ENCODE results near the gene ZBTB18.
"Not testable (repeated sequence)": the region's sequence is repeated elsewhere in the genome, so short reads cannot be mapped to it uniquely, and the experiment has no call there.

Gene ZBTB18

DNA sequence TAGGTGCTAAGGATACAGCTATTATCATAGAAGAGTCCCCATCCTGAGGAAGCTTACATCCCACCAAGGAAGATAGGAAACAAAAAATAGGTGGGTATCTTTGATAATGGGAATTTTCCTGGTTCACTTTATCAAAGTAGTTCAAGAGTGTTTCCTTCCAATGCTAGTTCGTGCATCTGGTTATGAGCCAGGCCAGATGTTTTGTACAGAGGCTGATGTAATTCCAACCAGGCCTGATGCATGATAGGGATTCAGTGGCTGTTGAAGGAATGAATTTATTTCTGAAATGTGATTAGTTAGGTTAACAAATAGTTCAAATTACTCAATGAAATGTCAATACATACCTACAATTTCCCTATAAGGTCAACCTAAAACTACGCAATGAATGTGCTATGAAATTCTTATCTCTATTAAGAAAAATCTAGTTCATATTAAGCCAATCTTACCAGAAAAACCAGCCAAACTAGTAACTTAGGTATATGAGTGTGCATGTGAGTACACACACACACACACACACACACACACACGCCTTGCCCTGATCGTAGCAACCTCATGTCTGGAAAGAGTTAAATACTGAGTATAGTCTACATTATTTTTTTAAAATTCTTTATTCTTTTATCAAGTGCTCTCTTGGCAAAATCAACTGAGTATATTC lies 9.5 kb upstream of the ZBTB18 start:
- no peak for DNase-seq (ENCODE audit: low read depth in 2 of 2)

GRCh38 chr1:244042293-244042692 lies 8.8 kb upstream of the ZBTB18 start:
- no peak for DNase-seq (ENCODE audit: low read depth in 2 of 2)

DNA sequence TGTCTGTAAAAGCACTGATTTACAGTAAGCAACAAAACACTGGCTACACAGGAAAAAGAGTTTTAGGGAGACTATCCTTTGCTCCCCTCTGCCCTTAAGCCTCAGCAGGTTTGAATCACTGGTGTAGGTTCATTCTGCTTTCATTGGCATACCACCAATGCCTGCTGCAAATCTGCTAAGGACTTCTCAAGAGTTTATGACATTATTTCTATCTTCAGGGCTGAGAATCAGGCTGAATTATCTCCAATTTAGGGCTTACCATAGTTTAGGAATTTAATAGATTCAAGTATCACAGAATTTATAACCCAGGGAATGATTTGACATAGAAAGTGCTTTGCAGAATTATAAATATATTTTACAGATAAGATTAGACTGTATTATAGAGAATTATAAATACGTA lies 6.7 kb upstream of the ZBTB18 start:
- DNase-seq (ENCODE audit: low read depth in 2 of 2): no peak

- DNase-seq (ENCODE audit: low read depth in 2 of 2): not testable (repeated sequence)
These were observed 4.8 kb upstream of the ZBTB18 start for GRCh38 chr1:244046254-244046653.

- DNase-seq (ENCODE audit: low read depth in 2 of 2): no peak
These were observed 4.0 kb upstream of the ZBTB18 start for GRCh38 chr1:244046907-244047611.

DNA sequence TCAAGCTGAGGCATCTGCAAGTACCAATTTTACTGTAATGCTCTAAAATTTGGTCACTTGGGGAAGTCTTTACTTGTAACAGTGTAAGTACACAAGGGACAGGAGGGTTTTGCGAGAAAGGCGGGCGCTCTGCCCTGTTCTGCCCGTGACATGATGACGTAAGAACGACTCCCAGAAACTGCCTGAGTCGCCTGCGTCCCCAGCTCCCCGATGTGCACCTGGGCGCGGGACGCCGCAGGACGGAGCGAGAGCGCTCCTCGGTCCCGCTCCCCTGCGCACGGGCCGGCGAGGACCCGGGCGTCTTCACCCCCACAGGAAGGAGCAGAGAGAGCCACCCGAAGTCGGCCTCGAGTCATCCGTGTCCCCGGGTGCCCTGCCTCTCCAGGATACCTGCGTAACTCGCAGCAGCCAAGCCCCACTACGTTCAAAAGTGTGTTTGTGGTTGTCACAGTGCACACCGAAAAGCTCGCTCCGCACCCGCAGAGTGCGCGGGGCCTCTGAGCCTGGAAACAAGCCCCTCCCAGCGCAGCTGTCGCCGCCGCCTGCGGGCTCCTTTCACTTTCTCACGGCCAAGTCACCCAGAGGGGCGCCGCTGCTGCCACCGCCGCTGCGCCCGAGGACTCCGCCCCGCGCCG lies 3.3 kb upstream of the ZBTB18 start:
- no peak for DNase-seq (ENCODE audit: low read depth in 2 of 2)

DNA sequence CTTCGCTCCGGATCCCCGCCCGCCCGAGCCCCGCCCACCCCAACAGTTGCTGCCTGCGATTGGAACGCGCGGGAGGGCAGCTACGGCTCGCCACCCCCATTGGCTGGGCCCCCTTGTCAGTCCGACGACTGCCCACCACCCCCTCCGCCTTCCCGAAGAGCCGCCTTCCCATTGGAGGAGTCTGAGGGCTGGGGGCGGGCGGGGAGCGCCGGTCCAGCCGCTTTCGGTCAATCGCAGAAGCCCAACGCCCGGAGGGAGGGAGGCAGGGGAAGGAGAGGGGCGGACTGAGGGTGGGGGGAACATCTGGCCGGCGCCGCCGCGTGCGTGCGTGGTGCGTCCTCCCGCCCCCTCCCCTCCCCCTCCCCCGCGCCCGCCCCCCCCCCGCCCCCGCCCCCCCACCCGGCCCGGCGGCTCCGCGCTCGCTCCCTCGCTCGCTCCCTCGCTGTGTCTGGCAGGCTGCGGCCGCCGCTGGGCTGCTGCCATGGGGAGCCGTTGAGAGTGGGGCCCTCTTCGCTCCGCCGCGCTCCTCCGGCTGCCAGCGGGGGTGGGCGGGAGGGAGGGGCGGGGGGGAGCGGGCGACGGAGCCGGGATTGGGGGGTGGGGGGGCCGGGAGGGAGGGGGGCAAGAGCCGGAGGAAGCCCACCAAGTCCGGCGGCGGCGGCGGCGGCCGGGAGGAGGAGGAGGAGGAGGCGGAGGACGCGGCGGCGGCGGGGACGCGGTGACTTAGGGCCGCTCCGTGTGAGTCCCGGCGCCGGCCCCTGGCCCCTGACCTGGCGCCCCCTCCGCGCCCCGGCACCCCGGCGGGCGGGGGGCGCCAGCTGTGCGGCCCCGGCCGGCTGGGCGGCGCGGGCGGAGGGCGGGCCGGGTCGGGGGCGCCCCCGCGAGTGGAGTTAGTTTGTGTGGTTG lies 2.6 kb upstream of the ZBTB18 start:
- DNase-seq (ENCODE audit: low read depth in 2 of 2): peak; percentile 98 to 99

DNA sequence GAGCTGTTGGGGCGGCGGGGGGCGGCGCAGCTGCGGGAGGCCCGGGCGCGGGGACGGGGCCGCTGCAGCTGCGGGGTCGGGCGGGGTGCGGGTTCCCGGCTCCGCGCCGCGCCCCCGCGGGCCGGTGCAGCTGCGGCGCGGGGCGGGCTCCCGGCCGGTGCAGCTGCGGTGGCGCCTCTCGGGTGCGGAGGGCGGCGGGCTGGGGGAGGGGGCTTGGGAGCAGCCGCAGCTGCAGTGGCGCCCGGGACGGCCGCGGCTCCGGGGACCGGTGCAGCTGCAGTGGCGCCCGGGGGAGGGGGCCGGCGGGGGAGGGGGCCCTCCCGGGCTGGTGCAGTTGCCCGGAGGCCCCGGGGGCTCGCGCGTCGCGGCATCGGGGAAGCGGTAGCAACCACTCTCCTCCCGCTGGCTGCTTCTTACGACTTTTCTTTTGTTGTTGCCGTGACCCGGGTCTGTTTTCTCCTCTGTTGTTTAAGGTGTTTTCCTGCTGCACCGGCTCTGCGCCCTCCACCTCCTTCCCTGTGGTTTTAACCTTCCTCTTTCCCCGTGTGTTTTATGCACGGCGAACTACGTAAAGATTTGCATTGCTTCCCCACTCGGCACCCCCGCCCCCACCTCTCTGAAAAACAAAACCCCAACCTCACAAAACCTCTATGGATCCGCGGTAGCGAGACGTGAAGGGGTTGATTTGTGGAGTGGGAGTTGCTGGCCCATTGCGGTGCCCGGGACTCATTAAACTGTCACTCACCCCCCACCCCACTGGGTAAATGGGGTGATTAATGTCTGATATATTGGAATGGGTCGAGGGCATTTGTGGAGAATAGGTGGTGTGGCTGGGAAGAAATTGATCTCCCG lies 1.7 kb upstream of the ZBTB18 start:
- DNase-seq (ENCODE audit: low read depth in 2 of 2): peak in 1 of 2 donors; percentile 22

DNA sequence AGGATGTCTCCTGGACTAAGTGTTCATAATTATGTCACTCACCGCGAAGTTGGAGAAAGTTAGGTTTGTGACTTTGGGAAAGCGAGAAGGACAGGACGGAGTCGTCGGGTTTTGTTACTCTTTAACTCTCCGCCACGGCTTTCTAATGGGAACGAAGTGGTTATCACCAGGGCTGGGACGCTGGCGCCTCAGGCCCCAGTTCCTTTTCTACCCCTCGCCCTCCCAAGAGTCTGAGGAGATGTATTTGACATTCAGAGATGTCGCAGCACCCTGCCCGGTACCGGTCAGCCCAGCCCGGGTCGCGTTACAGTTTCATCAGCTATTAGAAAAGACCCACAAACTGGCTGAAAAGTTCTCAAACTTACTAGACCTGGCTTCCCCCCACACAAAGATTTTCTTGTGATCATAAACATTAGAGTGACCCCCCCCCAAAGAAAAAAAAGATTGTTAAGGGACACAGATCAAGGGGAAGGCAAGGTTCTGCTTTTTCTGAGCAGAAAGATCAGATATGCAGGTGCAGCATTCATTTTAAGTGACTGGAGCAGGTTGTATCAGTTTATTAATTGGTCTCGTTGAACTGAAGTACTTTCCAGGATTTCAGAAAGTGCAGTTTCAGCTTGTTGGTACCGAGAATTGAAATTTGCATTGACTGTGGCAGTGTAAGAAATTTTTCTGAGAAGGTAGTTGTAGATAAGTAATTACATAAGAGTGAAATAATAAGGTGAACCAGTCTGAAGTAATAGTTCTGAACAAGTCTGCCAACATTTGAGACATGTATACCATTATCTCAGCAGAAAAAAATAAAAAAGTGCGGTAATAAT lies 859 bp upstream of the ZBTB18 start:
- no peak for DNase-seq (ENCODE audit: low read depth in 2 of 2)

DNA sequence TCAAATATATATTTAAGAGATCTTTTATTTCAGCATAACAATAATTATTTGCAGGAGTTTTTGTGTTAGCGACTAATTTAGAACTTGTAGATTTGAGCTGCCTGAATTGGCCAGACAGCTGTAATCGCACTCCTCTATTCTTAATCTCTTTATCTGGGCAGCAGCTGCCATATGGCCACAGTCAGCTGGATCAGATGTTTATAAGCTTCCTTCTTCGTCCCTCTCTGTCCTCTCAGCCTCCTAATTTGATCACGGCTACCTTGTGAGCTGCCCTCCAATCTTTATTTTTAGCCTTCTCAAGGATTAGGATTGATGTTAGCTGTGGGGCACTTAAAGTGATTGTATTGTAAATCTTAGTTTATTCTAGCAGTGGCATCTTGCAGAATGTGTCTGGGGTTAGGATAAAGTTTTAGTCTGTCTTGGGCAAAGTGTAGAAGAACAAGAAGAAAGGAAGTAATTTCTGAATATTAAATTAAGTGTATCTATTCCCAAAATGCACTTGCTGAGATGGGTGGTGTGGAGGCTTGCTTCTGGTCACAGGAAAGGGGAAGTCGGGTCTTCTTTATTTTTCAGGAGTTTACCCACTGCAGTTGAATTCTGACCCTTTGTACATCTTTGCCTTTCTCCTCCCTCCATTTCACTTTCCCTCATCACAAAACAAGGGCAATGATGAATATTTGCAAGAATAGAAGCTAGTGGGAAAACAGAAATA lies 1.1 kb downstream of the ZBTB18 start:
- no peak for DNase-seq (ENCODE audit: low read depth in 2 of 2)

DNA sequence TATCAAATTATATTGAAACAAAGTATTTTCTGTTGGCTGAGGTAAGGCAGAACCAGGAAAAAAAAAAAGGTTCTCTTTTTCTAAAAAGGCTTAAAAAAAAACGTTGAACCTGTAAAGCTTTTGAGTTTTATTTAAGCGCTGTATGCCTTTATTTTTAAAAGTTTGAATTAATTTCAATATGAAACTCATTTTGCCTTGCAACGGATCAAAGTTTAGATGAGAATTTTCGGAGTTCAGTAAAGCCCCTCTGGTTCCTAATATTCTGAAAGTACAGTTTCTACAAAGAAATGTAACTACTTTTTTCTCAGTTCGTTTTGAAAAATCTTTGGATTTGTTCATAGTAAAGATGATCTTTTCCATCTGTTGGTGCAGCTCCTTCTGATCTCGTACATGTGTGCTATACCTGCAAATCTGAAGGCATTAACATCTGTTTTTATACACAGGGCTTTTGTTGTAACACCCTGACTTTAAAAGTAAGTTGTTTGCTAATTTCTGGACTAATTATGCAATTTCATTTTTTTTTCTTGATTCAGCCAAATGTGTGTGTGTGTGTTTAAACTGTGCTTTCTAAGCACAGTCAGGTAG lies 1.7 kb downstream of the ZBTB18 start:
- no peak for DNase-seq (ENCODE audit: low read depth in 2 of 2)

DNA sequence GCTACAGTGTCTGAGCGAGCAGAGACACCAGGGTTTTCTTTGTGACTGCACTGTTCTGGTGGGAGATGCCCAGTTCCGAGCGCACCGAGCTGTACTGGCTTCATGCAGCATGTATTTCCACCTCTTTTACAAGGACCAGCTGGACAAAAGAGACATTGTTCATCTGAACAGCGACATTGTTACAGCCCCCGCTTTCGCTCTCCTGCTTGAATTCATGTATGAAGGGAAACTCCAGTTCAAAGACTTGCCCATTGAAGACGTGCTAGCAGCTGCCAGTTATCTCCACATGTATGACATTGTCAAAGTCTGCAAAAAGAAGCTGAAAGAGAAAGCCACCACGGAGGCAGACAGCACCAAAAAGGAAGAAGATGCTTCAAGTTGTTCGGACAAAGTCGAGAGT lies 2.7 kb downstream of the ZBTB18 start:
- DNase-seq (ENCODE audit: low read depth in 2 of 2): no peak

DNA sequence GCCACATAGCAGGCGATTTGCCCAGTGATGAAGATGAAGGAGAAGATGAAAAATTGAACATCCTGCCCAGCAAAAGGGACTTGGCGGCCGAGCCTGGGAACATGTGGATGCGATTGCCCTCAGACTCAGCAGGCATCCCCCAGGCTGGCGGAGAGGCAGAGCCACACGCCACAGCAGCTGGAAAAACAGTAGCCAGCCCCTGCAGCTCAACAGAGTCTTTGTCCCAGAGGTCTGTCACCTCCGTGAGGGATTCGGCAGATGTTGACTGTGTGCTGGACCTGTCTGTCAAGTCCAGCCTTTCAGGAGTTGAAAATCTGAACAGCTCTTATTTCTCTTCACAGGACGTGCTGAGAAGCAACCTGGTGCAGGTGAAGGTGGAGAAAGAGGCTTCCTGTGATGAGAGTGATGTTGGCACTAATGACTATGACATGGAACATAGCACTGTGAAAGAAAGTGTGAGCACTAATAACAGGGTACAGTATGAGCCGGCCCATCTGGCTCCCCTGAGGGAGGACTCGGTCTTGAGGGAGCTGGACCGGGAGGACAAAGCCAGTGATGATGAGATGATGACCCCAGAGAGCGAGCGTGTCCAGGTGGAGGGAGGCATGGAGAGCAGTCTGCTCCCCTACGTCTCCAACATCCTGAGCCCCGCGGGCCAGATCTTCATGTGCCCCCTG lies 3.3 kb downstream of the ZBTB18 start:
- no peak for DNase-seq (ENCODE audit: low read depth in 2 of 2)

DNA sequence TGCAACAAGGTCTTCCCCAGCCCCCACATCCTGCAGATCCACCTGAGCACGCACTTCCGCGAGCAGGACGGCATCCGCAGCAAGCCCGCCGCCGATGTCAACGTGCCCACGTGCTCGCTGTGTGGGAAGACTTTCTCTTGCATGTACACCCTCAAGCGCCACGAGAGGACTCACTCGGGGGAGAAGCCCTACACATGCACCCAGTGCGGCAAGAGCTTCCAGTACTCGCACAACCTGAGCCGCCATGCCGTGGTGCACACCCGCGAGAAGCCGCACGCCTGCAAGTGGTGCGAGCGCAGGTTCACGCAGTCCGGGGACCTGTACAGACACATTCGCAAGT lies 3.8 kb downstream of the ZBTB18 start:
- no peak for DNase-seq (ENCODE audit: low read depth in 2 of 2)

- no peak for DNase-seq (ENCODE audit: low read depth in 2 of 2)
These were observed 5.5 kb downstream of the ZBTB18 start for GRCh38 chr1:244056577-244056976.

GRCh38 chr1:244057474-244058385 lies 6.6 kb downstream of the ZBTB18 start:
- no peak for DNase-seq (ENCODE audit: low read depth in 2 of 2)

DNA sequence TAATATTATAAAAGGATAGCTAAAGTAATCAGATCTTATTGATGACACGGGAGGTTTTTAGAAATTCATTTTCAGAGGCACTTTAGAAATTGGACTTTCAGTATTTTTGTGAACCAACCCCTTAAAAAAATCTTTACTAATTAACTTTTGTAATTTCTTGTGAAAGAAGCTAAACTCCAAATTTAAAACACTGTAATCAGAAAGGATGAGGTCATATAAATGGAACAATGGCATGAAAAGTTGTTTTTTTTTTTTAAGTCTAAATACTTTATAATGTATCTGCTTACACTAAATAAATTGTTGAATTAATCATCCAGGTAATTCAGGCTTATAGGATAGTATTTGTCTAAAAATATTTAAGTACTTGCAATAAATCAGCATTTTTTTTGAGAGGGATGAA lies 9.0 kb downstream of the ZBTB18 start:
- no peak for DNase-seq (ENCODE audit: low read depth in 2 of 2)

DNA sequence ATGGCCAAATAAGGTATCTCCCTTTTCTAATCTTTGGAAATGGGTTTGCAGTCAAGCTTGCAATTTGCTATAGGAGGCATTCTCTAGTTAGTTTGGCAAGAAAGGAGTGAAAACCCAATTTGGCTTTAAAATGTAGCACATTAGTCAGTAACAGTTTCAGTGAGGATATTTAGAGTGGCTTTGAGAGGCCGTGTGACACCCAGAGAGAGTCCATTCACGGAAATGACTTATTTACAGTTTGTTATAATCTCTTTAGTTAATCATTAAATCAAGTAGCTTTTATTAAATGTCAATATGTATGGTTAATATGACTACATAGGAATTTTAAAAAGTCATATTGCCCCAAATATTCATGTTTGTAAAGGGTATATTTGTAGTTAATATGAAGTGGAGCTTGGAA lies 9.6 kb downstream of the ZBTB18 start:
- no peak for DNase-seq (ENCODE audit: low read depth in 2 of 2)

Data from stimulated activated CD8-positive, alpha-beta memory T cell treated with anti-CD3 and anti-CD28 coated beads, Interleukin-15, amount 100 ng/mL, for 48 hours (primary cell).